Smooth muscle cell (in vitro differentiated cells): ENCODE measurements around the gene ITGA5. TPM values are rescaled to one million over a fixed set of nuclear protein-coding genes. Genes with fewer than 3 reads are reported as not detected.

Experiments
- DNase-seq: peaks from one replicate; lab custom pipeline; 2025; ENCODE audit not compliant: unreplicated experiment; lab: John Stamatoyannopoulos, UW
- H2AFZ ChIP-seq: fragments of 200-600 bp; sonication (generic); 2 replicates; pipeline ENCODE4 v1.6.0; 2016; ENCODE audit warnings: antibody characterized with exemption, low read depth, mild to moderate bottlenecking
- H3F3A ChIP-seq: fragments of 200-600 bp; sonication (generic); 2 replicates; pipeline ENCODE4 v1.6.0; 2017; ENCODE audit warnings: antibody characterized with exemption, low read depth
- H3K27ac ChIP-seq: fragments of 200-600 bp; sonication (generic); 2 replicates; pipeline ENCODE4 v1.5.1; 2016; ENCODE audit warnings: low read depth, mild to moderate bottlenecking
- H3K27me3 ChIP-seq: fragments of 200-600 bp; sonication (generic); 2 replicates; pipeline ENCODE4 v1.6.1; 2016; ENCODE audit warnings: low read depth, mild to moderate bottlenecking
- H3K36me3 ChIP-seq: fragments of 200-600 bp; sonication (generic); 2 replicates; pipeline ENCODE4 v1.5.1; 2016; ENCODE audit warnings: low read depth
- H3K4me1 ChIP-seq: fragments of 200-600 bp; sonication (generic); 2 replicates; pipeline ENCODE4 v1.5.1; 2016; ENCODE audit warnings: low read depth
- H3K4me2 ChIP-seq: fragments of 200-600 bp; sonication (generic); 2 replicates; pipeline ENCODE4 v1.6.0; 2016; ENCODE audit warnings: mild to moderate bottlenecking
- H3K4me3 ChIP-seq: fragments of 200-600 bp; sonication (generic); 2 replicates; pipeline ENCODE4 v1.5.1; 2016; ENCODE audit warnings: mild to moderate bottlenecking
- H3K79me2 ChIP-seq: fragments of 200-600 bp; sonication (generic); 2 replicates; pipeline ENCODE4 v1.6.0; 2016; ENCODE audit warnings: low read depth, mild to moderate bottlenecking
- H3K9ac ChIP-seq: fragments of 200-600 bp; sonication (generic); 2 replicates; pipeline ENCODE4 v1.6.0; 2016; ENCODE audit warnings: low read depth
- H3K9me3 ChIP-seq: fragments of 200-600 bp; sonication (generic); replicated peaks from 2 replicates; pipeline ENCODE4 v1.5.1; 2016; ENCODE audit warnings: low read depth
- H4K20me1 ChIP-seq: fragments of 200-600 bp; sonication (generic); 2 replicates; pipeline ENCODE4 v1.6.0; 2016; ENCODE audit warnings: low read depth
- WGBS: methylation state at CpG from one replicate; pipeline ENCODE4 v1.1.7; 2016; ENCODE audit warnings: low lambda C conversion rate; 5-methylcytosine and 5-hydroxymethylcytosine counted together
- polyA plus RNA-seq: library from polyadenylated mRNA; unstranded; fragments of >200 nt; fragmentation: Nextera tagmentation; extraction: Ambion mirVana; gene quantifications from 2 replicates; pipeline ENCODE4 v1.2.1, GENCODE V29; 2016
- total RNA-seq: library from RNA; depleted of rRNA; stranded (reverse); fragments of >200 nt; gene quantifications from 2 replicates; pipeline ENCODE4 v1.2.3, GENCODE V29; 2014
- TF ChIP-seq, protein P1 (sequence below): fragments of 200-600 bp; sonication (generic); IDR thresholded peaks from 2 replicates; pipeline ENCODE4 v1.5.1; 2017; ENCODE audit warnings: borderline replicate concordance, mild to moderate bottlenecking, antibody characterized with exemption; ENCODE audit not compliant: insufficient read depth, poor library complexity, severe bottlenecking

ITGA5 gene
- total and polyA plus RNA-seq, 2 experiments from 2014 or later, result 163 to 192 TPM

GRCh38 chr12:54372113-54372806 is 46.8 kb downstream of the ITGA5 start:
- Histone ChIP-seq H3K9ac (no peak overlapping the region), H3K9me3 (no peaks in the 10 kb centered on the region), H2AFZ (no peak overlapping the region), H3K4me3 (no peak overlapping the region), H3K4me2 (no peak overlapping the region), H4K20me1 (peaks cover 18% of the 10 kb centered on the region), H3F3A (peaks cover 12% of the 10 kb centered on the region), H3K4me1 (peaks cover 8% of the 10 kb centered on the region), H3K27ac (no peak overlapping the region), H3K36me3 (no peaks in the 10 kb centered on the region), H3K27me3 (no peaks in the 10 kb centered on the region), H3K79me2 (no peaks in the 10 kb centered on the region)
- DNase-seq, result no peak
- 85% methylated on average over 8 of the region's 8 CpGs for WGBS
- TF ChIP-seq, protein P1, sequence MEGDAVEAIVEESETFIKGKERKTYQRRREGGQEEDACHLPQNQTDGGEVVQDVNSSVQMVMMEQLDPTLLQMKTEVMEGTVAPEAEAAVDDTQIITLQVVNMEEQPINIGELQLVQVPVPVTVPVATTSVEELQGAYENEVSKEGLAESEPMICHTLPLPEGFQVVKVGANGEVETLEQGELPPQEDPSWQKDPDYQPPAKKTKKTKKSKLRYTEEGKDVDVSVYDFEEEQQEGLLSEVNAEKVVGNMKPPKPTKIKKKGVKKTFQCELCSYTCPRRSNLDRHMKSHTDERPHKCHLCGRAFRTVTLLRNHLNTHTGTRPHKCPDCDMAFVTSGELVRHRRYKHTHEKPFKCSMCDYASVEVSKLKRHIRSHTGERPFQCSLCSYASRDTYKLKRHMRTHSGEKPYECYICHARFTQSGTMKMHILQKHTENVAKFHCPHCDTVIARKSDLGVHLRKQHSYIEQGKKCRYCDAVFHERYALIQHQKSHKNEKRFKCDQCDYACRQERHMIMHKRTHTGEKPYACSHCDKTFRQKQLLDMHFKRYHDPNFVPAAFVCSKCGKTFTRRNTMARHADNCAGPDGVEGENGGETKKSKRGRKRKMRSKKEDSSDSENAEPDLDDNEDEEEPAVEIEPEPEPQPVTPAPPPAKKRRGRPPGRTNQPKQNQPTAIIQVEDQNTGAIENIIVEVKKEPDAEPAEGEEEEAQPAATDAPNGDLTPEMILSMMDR, result no peak

DNA sequence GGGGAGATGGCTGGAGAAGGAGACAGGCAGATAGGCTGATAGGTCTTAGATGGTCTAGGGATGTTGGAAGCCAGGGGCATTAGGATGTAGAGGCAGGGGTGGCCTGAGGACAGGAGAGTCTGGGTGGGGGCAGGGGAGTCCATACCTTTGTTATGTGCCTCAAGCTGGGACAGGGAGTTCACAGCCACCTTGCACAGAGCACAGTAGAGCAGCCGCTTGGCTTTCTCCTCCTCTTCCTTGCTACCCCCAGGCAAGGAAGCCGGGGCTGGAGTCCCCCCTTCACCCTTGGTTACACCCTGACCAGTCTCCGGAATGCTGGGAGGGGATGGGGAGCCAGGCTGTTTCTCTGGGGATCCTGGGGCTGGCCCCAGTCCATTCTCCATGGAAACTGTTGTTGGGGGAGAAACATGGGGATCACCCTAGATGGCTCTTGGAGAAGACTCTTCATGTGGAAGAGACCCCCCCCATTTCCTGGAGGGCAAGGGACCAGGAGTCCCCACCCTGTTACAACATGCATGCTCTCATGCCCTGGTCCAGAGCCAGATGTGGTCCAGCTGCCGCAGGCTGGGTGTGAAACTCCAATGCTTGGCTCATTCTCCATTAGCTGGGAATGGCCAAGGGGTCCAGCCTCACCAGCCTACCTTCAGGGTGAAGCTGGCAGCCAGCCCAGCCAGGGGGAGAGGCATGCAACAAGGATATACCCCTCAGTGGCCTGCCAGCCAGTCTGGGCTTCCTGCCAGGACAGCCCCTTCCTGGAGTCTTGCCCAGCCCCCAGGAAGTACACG is 47.5 kb downstream of the ITGA5 start:
- Histone ChIP-seq H3K36me3 (no peaks in the 10 kb centered on the region), H3K27ac (no peak overlapping the region), H3K9me3 (no peaks in the 10 kb centered on the region), H4K20me1 (peaks cover 11% of the 10 kb centered on the region), H3K79me2 (no peaks in the 10 kb centered on the region), H3K4me2 (no peak overlapping the region), H3F3A (peaks cover 12% of the 10 kb centered on the region), H3K4me1 (peaks cover 8% of the 10 kb centered on the region), H2AFZ (no peak overlapping the region), H3K4me3 (no peak overlapping the region), H3K27me3 (no peaks in the 10 kb centered on the region), H3K9ac (no peak overlapping the region)
- TF ChIP-seq, protein P1, result no peak
- DNase-seq, result no peak
- 83% methylated on average over 5 of the region's 5 CpGs for WGBS

DNA sequence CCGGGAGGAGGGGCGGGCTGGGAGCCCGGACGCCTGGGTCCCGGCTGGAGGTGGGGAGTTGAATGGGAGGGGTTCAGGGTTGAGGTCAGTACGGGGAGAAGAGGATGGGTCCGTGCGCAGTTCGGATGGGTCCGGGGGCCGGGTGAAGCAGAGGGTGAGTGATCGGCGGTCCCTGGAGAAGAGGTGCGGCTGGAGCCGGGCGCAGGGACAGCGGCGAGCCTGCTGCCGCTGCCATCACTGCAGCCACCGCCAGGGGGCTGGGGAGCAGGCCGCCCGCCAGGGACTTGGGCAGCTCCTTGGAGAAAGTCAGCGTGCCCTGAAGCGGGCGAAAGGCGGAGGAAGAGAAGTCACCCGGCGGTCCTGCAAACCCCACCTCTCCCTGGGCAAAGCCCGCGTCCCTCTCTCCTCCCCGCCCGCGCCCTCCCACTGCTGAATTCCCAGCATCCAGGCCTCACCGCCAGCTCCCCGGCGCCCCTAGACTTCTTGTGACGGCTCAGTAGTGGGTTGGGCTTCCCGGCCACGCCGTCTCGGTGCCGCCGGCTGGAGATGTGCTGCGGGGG is 48.8 kb downstream of the ITGA5 start:
- Histone ChIP-seq H3K4me1 (peaks cover 8% of the 10 kb centered on the region), H3K79me2 (no peaks in the 10 kb centered on the region), H3K9me3 (no peaks in the 10 kb centered on the region), H3K27me3 (no peaks in the 10 kb centered on the region), H3K4me3 (peak overlapping the region; percentile 49), H2AFZ (no peak overlapping the region), H3K27ac (no peak overlapping the region), H3K9ac (no peak overlapping the region), H3K36me3 (no peaks in the 10 kb centered on the region), H4K20me1 (no peaks in the 10 kb centered on the region), H3F3A (peaks cover 12% of the 10 kb centered on the region), H3K4me2 (peak overlapping the region; percentile 95)
- TF ChIP-seq, protein P1, result peak; percentile 85
- WGBS, result 7% methylated on average over 32 of the region's 44 CpGs
- peak; percentile 73 for DNase-seq
